HG03039 (cell line): ENCODE data around the gene HSD17B2.
"Not testable (repeated sequence)": the region's sequence is repeated elsewhere in the genome, so short reads cannot be mapped to it uniquely, and the experiment has no call there.

Experiments used
- ATAC-seq: cut with Tn5 transposase; IDR thresholded peaks from one replicate; pipeline ENCODE4 v1.9.1; 2021; ENCODE audit warnings: mild to moderate bottlenecking, moderate library complexity; ENCODE audit not compliant: unreplicated experiment

Gene HSD17B2

GRCh38 chr16:82034981-82035612 is at the start of gene HSD17B2:
TSS of gene HSD17B2 (plus strand) at chr16:82035253. CDS start at chr16:82035425, 172 bp downstream.
- no peak for ATAC-seq

GRCh38 chr16:81987121-81987520 is 47.9 kb upstream of the HSD17B2 start:
- ATAC-seq, result no peak

- no peak for ATAC-seq
Observed at GRCh38 chr16:81987706-81988105, 47.3 kb upstream of the HSD17B2 start.

GRCh38 chr16:81992859-81993258 is 42.2 kb upstream of the HSD17B2 start:
- ATAC-seq, result no peak

GRCh38 chr16:81994485-81994884 is 40.6 kb upstream of the HSD17B2 start:
- no peak for ATAC-seq

GRCh38 chr16:81995651-81996050 is 39.4 kb upstream of the HSD17B2 start:
- ATAC-seq, result no peak

- no peak for ATAC-seq
Observed at GRCh38 chr16:81996664-81997509, 38.2 kb upstream of the HSD17B2 start.

- ATAC-seq, result no peak
Observed at GRCh38 chr16:81997738-81998137, 37.3 kb upstream of the HSD17B2 start.

GRCh38 chr16:82002831-82003230 is 32.2 kb upstream of the HSD17B2 start:
- ATAC-seq, result no peak

- no peak for ATAC-seq
Observed at GRCh38 chr16:82004601-82005000, 30.5 kb upstream of the HSD17B2 start.

GRCh38 chr16:82005027-82005830 is 29.8 kb upstream of the HSD17B2 start:
- no peak for ATAC-seq

GRCh38 chr16:82006036-82006435 is 29.0 kb upstream of the HSD17B2 start:
- no peak for ATAC-seq

- ATAC-seq, result no peak
Observed at GRCh38 chr16:82007189-82007588, 27.9 kb upstream of the HSD17B2 start.

- ATAC-seq, result no peak
Observed at GRCh38 chr16:82008957-82009592, 26.0 kb upstream of the HSD17B2 start.

- not testable (repeated sequence) for ATAC-seq
Observed at GRCh38 chr16:82009789-82010188, 25.3 kb upstream of the HSD17B2 start.

- no peak for ATAC-seq
Observed at GRCh38 chr16:82010649-82011048, 24.4 kb upstream of the HSD17B2 start.

- peak; percentile 91 for ATAC-seq
Observed at GRCh38 chr16:82011199-82011641, 23.8 kb upstream of the HSD17B2 start, which contains the start of gene SDR42E1. TSS of gene SDR42E1 (minus strand) at chr16:82011470. CDS start at chr16:82000858, 10,612 bp downstream.

- ATAC-seq, result no peak
Observed at GRCh38 chr16:82013139-82013538, 21.9 kb upstream of the HSD17B2 start.

- ATAC-seq, result no peak
Observed at GRCh38 chr16:82016263-82016662, 18.8 kb upstream of the HSD17B2 start.

GRCh38 chr16:82016964-82017363 is 18.1 kb upstream of the HSD17B2 start:
- ATAC-seq, result no peak
